ENCODE results near the gene CALU. TPM values are rescaled to one million over a fixed set of nuclear protein-coding genes. Genes with fewer than 3 reads are reported as not detected.

The CALU gene
- total RNA-seq, 2 experiments from 2014 or later, result 30.9 to 33.1 TPM

- H3K27ac Mint-ChIP-seq, result no peak overlapping the region
- H3K36me3 Mint-ChIP-seq (ENCODE audit: low read depth), result no peaks in the 10 kb centered on the region
- ChIA-PET CTCF (no interaction called here), POLR2A (no interaction called here)
- intact Hi-C loops (cut with micrococcal nuclease), result no loop called here
- no peaks in the 10 kb centered on the region for H3K4me1 Mint-ChIP-seq (ENCODE audit: low read depth)
- DNase-seq (no peak), ATAC-seq (no peak)
- no peak overlapping the region for H3K4me3 Mint-ChIP-seq
- H3K9me3 Mint-ChIP-seq, result no peaks in the 10 kb centered on the region
- peaks cover 3% of the 10 kb centered on the region for H3K27me3 Mint-ChIP-seq
- TF ChIP-seq CTCF (IDR thresholded peaks at IDR 0.05), result no peak
Observed at GRCh38 chr7:128721376-128721775, 17.8 kb upstream of the CALU start.

GRCh38 chr7:128724743-128725142 lies 14.4 kb upstream of the CALU start:
- POLR2A ChIA-PET, result interaction anchor here (1.3 kb wide), 1 partner anchor 14 kb away, joined by 3 read pairs; the partner anchor contains the start of gene CALU
- H3K27ac Mint-ChIP-seq, result no peak overlapping the region
- H3K27me3 Mint-ChIP-seq, result no peaks in the 10 kb centered on the region
- no peak overlapping the region for H3K4me3 Mint-ChIP-seq
- CTCF ChIA-PET, result interaction anchor here (1.0 kb wide), 2 partner anchors 10 to 103 kb away, joined by 3 read pairs; no protein-coding TSS in a partner anchor
- no peak for TF ChIP-seq CTCF (IDR thresholded peaks at IDR 0.05)
- H3K9me3 Mint-ChIP-seq, result no peaks in the 10 kb centered on the region
- H3K36me3 Mint-ChIP-seq (ENCODE audit: low read depth), result no peaks in the 10 kb centered on the region
- ATAC-seq, result no peak
- DNase-seq, result no peak
- H3K4me1 Mint-ChIP-seq (ENCODE audit: low read depth), result no peaks in the 10 kb centered on the region
- intact Hi-C loops (cut with micrococcal nuclease), result no loop called here

GRCh38 chr7:128725531-128725930 lies 13.6 kb upstream of the CALU start:
- H3K9me3 Mint-ChIP-seq, result no peaks in the 10 kb centered on the region
- ChIA-PET POLR2A (interaction anchor here (1.3 kb wide), 1 partner anchor 13 kb away, joined by 3 read pairs; the partner anchor contains the start of gene CALU), CTCF (interaction anchor here (1.0 to 1.6 kb wide), 3 partner anchors 9 to 103 kb away, joined by 3 to 6 read pairs (median 3); partner anchors contain the start of gene CALU)
- no peak overlapping the region for H3K4me3 Mint-ChIP-seq
- no peaks in the 10 kb centered on the region for H3K27me3 Mint-ChIP-seq
- no peak overlapping the region for H3K27ac Mint-ChIP-seq
- DNase-seq (no peak), ATAC-seq (no peak)
- H3K36me3 Mint-ChIP-seq (ENCODE audit: low read depth), result no peaks in the 10 kb centered on the region
- intact Hi-C loops (cut with micrococcal nuclease), result no loop called here
- no peaks in the 10 kb centered on the region for H3K4me1 Mint-ChIP-seq (ENCODE audit: low read depth)
- TF ChIP-seq CTCF (IDR thresholded peaks at IDR 0.05), result no peak

GRCh38 chr7:128726059-128726736 lies 13.0 kb upstream of the CALU start:
- Mint-ChIP-seq H3K4me1 (ENCODE audit: low read depth) (no peaks in the 10 kb centered on the region), H3K36me3 (ENCODE audit: low read depth) (no peaks in the 10 kb centered on the region), H3K27me3 (peaks cover 3% of the 10 kb centered on the region), H3K27ac (no peak overlapping the region), H3K9me3 (no peaks in the 10 kb centered on the region), H3K4me3 (no peak overlapping the region)
- CTCF ChIA-PET, result interaction anchor here (1.6 kb wide), 1 partner anchor 13 kb away, joined by 6 read pairs; the partner anchor contains the start of gene CALU
- no peak for ATAC-seq
- no peak for TF ChIP-seq CTCF (IDR thresholded peaks at IDR 0.05)
- POLR2A ChIA-PET, result interaction anchor here (1.0 kb wide), 1 partner anchor 13 kb away, joined by 3 read pairs; the partner anchor contains the start of gene CALU
- no peak for DNase-seq
- intact Hi-C loops (cut with micrococcal nuclease), result no loop called here

GRCh38 chr7:128726737-128727072 lies 12.5 kb upstream of the CALU start:
- Mint-ChIP-seq H3K4me3 (no peak overlapping the region), H3K36me3 (ENCODE audit: low read depth) (no peaks in the 10 kb centered on the region), H3K27me3 (peaks cover 4% of the 10 kb centered on the region), H3K9me3 (no peaks in the 10 kb centered on the region), H3K4me1 (ENCODE audit: low read depth) (no peaks in the 10 kb centered on the region), H3K27ac (no peak overlapping the region)
- CTCF ChIA-PET, result interaction anchor here (1.6 kb wide), 1 partner anchor 13 kb away, joined by 6 read pairs; the partner anchor contains the start of gene CALU
- TF ChIP-seq CTCF (IDR thresholded peaks at IDR 0.05), result no peak
- no peak for DNase-seq
- intact Hi-C loops (cut with micrococcal nuclease), result no loop called here
- POLR2A ChIA-PET, result interaction anchor here (1.0 kb wide), 1 partner anchor 12 kb away, joined by 3 read pairs; the partner anchor contains the start of gene CALU
- ATAC-seq, result no peak
